ENCODE results near the gene KCNJ4. TPM values are rescaled to one million over a fixed set of nuclear protein-coding genes. Genes with fewer than 3 reads are reported as not detected.

The KCNJ4 gene
- total and polyA plus RNA-seq, 10 of the 15 experiments (the other 5 are each of a cell fraction or from before 2014, with no cell fraction given): not detected

- Histone ChIP-seq H3K9me3 (replicated peaks; ENCODE audit: control insufficient read depth, insufficient read depth, low read length) (no peaks in the 10 kb centered on the region; the same call in 2 of the 3 replicates), H3K36me3 (ENCODE audit: control insufficient read depth in 2 of 2, insufficient read depth in 2 of 2, low read length in 1 of 2) (no peaks in the 10 kb centered on the region), H3K27me3 (replicated peaks in 1 of 2; ENCODE audit: control insufficient read depth in 2 of 2, insufficient read depth in 2 of 2, low read length in 1 of 2) (no peaks in the 10 kb centered on the region; a peak in 2 of 4 replicates), H2AFZ (ENCODE audit: control insufficient read depth, low read depth, low read length) (no peak overlapping the region), H3K4me2 (ENCODE audit: control insufficient read depth, insufficient read depth) (no peak overlapping the region), H3K4me1 (ENCODE audit: control insufficient read depth, insufficient read depth, low read length) (no peaks in the 10 kb centered on the region; the same call in 1 of the 2 replicates), H3K27ac (ENCODE audit: control insufficient read depth, insufficient read depth) (no peak overlapping the region), H4K20me1 (ENCODE audit: control insufficient read depth, insufficient read depth) (no peaks in the 10 kb centered on the region), H3K79me2 (ENCODE audit: control insufficient read depth, insufficient read depth, low read length) (no peaks in the 10 kb centered on the region), H3K4me3 (no peak overlapping the region), H3K9ac (ENCODE audit: control insufficient read depth, insufficient read depth, low read length) (no peak overlapping the region)
- intact Hi-C loops (cut with micrococcal nuclease; ENCODE audit: unreplicated experiment) (no loop called here), in situ Hi-C loops (cut with MboI) (no loop called here)
- no peak for DNase-seq (ENCODE audit: low read depth, low spot score)
- ChIA-PET CTCF (interaction anchor here (0.6 to 1.0 kb wide), 2 partner anchors 16 to 83 kb away, joined by 3 to 5 read pairs; no protein-coding TSS in a partner anchor), SMC1A (ENCODE audit: uncharacterized antibody, unreplicated experiment) (interaction anchor here (1.2 to 1.5 kb wide), 2 partner anchors 159 to 360 kb away, joined by 3 read pairs; no protein-coding TSS in a partner anchor), RAD21 (ENCODE audit: unreplicated experiment) (no interaction called here), POLR2A (no interaction called here)
- no peak for ATAC-seq
- FAIRE-seq: no peak
- TF ChIP-seq ELK1 (IDR thresholded peaks at IDR 0.05; ENCODE audit: low read depth, low read length) (no peak), SMC3 (IDR thresholded peaks at IDR 0.05; ENCODE audit: borderline replicate concordance, low read length) (no peak), MEF2B (IDR thresholded peaks at IDR 0.05; ENCODE audit: partially characterized antibody, poor library complexity, severe bottlenecking) (no peak), NFIC (IDR thresholded peaks at IDR 0.05; ENCODE audit: low read depth, low read length) (no peak), GABPA (IDR thresholded peaks at IDR 0.05; ENCODE audit: low read depth) (no peak), SREBF1 (IDR thresholded peaks at IDR 0.05; ENCODE audit: low read length) (no peak), NFYA (IDR thresholded peaks at IDR 0.05; ENCODE audit: borderline replicate concordance, low read depth, low read length) (no peak), ZZZ3 (IDR thresholded peaks at IDR 0.05; ENCODE audit: control insufficient read depth, insufficient read length, low read depth) (no peak)
- 49% methylated on average over 20 of the region's 20 CpGs for WGBS (ENCODE audit: insufficient coverage, insufficient replicate concordance, low lambda C conversion rate, missing lambda C conversion rate)
- no TSS peak for BruUV-seq (replicated peaks)
Observed at GRCh38 chr22:38413085-38414008, 41.7 kb downstream of the KCNJ4 start.
